GM18867 (cell line): ENCODE measurements around the gene CREB3L4.

Experiments used
- ATAC-seq: cut with Tn5 transposase; IDR thresholded peaks from one replicate; pipeline ENCODE4 v1.9.1; 2021; ENCODE audit warnings: mild to moderate bottlenecking, moderate library complexity; ENCODE audit not compliant: unreplicated experiment

CREB3L4 gene

GRCh38 chr1:153936011-153936802 is 31.5 kb upstream of the CREB3L4 start:
- no peak for ATAC-seq

- ATAC-seq = no peak
Measured at GRCh38 chr1:153937331-153937730, 30.4 kb upstream of the CREB3L4 start.

- ATAC-seq = no peak
Measured at GRCh38 chr1:153938996-153939395, 28.7 kb upstream of the CREB3L4 start.

DNA sequence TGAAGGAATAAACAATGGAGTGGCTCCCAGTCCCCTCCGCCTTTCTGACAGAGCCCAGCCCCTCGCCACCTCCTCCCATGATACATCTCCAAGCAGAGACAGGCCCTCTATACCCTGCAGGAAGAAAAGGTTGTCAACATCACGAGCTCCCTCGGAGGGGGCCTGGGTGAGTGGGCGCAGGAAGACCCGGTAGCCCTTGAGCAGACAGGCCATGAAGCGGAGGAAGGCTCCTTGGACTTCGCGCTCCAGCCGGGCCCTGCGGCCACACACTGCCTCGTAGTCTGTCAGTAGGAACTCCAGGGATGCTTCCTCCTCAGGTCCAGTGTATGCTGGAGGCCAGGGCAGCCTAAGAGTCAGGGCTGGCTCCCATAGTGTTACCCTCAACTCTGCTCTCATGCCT is 28.2 kb upstream of the CREB3L4 start:
- ATAC-seq = no peak

DNA sequence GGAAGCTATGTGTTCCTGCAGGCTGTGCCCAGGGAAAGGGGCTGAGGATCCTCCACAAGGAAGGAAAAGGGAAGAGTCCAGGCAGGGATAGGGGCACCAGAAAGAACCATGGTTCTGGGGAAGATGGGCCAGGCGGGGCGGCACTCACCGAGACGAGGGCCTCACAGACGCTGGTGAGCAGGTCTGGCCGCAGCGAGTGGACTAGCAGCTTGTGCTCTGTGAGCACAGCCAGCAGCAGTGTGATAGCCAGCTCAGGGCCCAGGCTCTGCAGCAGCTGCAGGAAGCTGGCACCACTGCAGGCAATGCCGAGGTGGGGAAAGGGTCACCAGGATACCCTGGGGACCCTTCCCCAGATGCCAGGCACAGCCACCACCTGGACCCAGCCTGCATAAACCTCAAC is 26.9 kb upstream of the CREB3L4 start:
- ATAC-seq = no peak

DNA sequence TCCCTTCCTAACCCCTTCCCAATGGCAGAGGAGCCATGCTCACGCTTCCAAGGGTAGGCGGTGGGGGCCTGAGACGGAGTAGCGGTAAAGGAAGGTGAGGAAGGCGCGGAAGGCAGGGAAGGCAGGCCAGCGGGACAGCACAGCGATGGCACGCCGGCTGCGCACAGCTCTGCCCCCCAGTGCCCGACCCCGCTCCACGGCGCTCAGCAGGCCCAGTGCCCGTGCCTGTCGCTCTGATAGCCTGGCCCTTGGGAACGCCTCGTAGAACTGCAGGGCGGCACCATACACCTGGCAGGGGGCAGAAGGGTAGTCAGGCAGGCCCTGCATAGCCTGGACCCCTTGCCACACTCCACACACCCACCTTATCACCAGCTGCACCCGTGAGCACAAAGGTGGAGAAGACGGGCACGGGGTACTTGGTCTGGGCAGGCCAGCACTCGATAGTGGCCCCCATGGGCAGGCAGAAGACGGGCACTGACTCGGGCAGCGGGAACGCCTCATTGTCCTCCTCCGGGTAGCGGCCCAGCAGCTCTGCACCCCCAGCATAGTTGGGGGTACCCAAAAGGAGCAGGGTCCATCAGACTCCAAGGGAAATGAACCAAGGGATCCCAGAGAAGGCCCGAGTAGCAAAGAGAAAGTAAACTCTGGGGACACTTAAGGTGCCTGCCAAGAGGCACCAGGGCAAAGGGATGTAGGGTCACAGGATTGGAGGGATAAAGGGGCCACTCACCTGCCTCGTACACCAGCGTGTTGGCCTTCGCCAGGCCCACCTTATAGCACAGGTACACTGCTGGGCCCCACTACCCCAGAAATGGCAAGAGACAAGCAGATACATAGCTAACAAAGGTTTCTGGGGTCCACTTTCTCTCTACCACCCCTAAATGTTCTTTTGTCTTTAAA is 25.6 kb upstream of the CREB3L4 start:
- ATAC-seq = no peak

DNA sequence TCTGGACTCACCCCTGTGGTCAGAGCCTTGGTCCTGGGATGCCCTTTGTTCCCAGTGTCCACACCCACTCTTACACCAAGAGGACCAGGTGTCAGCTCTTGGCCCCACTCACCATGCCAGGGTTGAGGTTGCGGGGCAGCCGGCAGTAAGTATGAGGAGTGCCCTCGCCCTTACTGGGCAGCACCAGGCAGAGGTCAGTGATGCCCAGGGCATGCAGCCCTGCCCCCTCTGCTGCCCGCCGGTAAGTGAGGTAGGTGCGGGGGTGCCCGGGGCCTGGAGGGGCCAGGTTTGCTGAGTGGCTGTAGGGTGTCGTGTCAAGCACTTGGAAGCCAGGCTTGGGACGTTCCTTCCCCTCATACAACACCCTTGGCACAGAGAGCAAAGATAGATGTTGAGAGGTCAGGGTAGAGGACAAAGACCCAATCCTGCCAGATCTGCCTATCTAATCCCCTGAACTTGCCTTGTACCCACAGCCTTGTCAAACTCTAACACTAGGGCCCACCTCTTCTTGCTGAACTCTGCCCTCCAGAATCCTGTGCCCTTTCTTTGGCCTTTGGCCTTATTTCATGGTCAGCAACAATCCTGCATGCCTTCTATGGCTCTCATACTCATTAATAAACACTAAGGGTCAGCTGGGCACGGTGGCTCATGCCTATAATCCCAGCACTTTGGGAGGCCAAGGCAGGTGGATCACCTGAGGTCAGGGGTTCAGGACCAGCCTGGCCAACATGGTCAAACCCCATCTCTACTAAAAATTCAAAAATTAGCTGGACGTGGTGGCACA is 24.7 kb upstream of the CREB3L4 start:
- ATAC-seq = no peak

GRCh38 chr1:153944005-153944826 is 23.5 kb upstream of the CREB3L4 start:
- ATAC-seq = no peak

- ATAC-seq = no peak
Measured at GRCh38 chr1:153944827-153945117, 22.9 kb upstream of the CREB3L4 start.

- peak; percentile 29 for ATAC-seq
Measured at GRCh38 chr1:153945131-153945794, 22.4 kb upstream of the CREB3L4 start.

DNA sequence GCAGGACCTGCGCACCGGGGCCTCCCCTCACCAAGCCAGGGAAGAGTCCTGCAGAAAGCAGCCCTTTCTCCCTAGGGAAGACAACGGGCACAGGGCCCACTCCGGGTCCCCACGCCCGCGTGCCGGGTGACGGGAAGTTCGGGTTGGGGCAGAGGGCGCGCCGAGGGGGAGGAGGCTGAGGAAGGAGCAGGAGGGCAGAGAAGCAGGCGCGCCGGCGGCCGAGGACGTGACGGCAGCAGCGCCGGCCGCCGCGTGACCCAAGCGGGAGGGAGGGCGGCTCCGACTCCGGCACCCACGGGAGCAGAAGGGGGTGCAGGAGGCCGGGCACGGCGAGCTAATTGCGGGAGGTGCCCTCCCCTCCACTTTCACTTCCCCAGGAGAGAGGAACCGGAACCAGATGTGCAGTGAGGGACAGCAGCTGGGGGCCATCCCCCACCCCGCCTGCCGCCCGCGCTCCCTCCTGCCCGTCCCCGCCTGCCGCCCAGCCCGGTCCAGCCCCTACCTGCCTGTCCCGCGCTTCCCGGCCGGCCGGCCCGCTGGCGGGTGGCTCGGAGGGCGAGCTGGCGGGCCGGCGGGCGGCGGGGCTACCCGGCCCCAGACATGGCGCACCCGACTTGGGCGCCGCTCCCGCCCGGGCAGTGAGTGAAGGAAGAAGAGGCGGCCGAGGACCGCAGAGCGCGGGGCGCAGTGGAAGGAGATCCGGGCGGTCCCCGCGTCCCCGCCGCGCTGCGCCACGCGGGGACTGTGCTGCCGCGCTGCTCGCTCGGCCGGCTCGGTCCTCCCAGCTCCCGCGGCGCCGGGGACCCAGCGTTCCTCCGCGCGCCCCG is 21.7 kb upstream of the CREB3L4 start:
- peak; percentile 70 for ATAC-seq

DNA sequence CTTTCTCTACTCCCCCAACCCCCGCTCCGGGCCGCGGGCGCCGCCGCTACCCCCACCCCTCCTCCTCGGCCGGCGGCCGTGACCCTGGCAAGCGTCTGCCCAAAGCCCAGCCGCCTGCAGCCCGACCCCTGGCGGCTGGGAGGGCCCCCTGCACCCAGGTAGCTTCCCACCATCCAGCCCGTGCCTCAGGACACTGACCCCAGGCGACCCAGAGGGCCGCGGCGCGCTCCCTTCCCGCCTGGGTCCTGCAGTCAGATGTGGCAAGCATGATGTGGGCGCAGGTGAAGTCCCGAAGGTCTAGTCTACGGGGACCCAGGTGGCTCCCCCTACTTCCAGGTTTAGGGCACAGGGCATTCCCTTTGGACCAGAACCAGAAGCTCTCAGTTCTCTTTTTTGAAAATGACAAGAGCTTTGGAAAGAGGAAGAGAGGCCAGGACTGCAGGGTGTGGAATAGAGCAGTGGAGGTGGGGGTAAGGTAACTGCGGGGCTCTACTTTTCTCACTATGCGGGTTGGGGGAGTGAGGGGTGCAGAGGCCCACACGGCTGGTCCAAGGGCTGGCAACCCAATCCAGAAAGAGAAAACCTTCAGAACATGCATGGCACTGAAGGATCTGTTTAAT is 21.0 kb upstream of the CREB3L4 start, which contains the start of gene DENND4B:
DENND4B (minus strand) TSS at position 97 of the 620 bp plus-strand sequence. CDS start 2,344 bp downstream, outside the sequence.
- peak; percentile 65 for ATAC-seq

GRCh38 chr1:153951183-153951582 is 16.5 kb upstream of the CREB3L4 start:
- ATAC-seq = no peak

- no peak for ATAC-seq
Measured at GRCh38 chr1:153951801-153952200, 15.9 kb upstream of the CREB3L4 start.

DNA sequence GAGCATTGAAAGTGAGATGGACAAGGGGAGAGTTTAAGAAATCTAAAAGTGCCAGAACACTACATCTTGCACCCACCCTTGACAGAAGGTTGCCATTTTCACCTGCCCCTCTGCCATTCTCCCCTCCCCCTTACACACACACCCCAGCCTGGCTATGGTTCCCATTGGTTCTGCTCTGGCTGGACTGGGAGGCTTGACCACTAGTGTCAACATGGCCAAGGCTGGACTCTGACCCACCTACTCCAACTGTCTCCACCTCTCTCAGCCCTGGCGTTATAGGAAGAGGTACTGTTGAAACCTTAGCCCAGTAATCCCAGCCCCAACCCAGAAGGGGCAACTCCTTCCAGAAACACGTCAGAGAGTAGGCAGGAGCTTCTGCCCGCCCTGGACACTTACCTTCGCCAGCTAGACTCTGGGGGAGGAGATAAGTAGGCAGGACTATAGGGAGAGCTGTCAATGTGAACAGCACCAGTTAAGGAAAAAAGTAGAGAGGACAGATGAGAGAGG is 13.8 kb upstream of the CREB3L4 start:
- ATAC-seq = no peak

DNA sequence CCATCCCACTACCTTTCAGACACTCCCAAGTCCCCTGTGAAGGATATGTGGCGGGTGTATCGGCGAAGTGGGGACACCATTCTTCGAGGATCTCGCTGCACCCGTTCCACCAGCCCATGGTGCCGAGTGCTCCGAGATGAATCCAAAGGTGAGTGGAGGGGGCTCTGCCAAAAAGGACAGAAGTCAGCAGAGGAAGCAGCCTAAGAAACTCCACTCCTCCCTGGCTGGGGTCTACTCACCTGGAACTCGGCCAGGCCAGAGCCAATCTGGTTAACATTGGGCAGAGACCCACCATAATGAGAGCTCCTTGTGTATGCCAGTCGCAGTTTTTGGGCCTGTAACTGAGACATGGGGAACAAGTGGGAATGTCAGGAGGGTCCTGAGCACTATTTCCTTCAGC is 12.9 kb upstream of the CREB3L4 start:
- no peak for ATAC-seq

GRCh38 chr1:153956997-153957715 is 10.5 kb upstream of the CREB3L4 start:
- ATAC-seq = no peak

DNA sequence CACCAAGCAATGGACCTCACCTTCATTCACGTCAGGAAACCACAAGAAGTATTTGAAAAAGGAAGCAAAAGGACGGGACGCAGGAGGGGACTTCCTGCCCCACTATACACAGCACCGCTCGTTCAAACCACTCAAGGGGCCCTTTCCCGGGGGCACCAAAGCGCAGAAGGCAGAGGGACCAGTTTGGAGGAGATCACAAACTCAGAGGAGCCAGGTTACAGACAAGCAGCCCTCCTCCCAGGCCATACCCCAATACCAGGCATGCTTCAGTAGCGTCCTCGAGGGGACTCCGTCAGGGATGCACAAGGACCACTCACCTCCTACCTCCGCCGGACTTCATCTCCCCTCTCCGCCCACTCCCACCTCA is 10.0 kb upstream of the CREB3L4 start:
- peak; percentile 5 for ATAC-seq
